Stimulated activated CD8-positive, alpha-beta memory T cell treated with anti-CD3 and anti-CD28 coated beads, Interleukin-4, amount 100 ng/mL, for 48 hours (primary cell): Measurements from ENCODE around the gene SP7.
"Not testable (repeated sequence)": the region's sequence is repeated elsewhere in the genome, so short reads cannot be mapped to it uniquely, and the experiment has no call there.

ENCODE experiments used
- DNase-seq: peaks from one replicate; pipeline ENCODE4 v3.0.0-alpha.2; 2020

Gene SP7

DNA sequence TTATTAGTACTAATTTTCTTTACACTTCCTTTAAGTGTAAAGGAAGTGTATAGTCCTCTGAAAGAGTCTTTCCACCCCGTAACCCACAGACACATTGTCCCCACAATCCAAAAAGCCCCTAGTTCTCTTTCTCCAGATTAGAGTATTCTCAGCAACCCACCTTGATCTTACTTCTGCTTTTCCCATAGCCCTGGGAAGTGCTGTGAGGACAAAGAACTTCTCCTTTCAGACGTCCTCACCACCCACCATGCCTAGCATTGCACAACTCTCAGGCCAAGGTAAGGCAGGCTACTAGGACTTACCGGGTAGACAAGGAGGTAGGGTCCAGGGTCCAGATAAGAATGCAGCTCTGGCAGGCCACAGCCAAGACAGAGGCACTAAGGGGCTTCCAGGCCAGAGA lies 22.2 kb downstream of the SP7 start:
- no peak for DNase-seq

GRCh38 chr12:53308276-53308675 lies 27.9 kb downstream of the SP7 start:
- no peak for DNase-seq

- no peak for DNase-seq
Measured at GRCh38 chr12:53306826-53307225, 29.3 kb downstream of the SP7 start.

DNA sequence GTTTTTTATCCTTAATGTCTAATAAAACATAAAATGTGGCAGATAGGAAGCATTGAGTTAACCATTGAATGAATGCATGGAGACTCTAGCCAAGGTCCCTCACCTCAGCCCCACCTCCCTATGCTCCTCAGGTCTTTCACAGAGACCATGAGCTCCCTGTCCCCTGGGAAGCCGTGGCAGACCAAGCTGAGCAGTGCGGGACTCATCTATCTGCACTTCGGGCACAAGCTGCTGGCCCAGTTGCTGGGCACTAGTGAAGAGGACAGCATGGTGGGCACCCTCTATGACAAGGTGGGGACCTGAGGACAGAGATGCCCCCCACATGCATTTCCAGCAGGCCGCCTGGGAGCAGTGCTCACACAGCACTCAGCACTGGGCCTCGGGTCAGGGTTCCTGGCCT lies 33.3 kb downstream of the SP7 start:
- no peak for DNase-seq

DNA sequence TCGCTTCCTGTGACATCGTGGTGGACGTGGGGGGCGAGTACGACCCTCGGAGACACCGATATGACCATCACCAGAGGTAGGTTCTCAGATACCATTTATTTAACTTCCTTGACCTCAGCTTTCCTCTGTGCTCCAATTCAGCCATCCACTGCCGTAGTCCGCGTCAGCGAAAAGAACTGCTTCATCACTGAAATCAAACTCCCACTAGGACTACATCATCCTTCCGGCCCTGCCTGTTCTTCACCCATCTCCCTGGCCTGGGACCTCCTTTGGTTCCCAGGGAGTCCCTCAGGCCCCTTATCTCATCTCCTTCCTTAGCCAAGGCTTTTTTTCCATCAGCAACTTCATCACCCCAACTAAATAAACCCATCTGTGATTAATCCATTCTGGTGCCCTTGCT lies 36.0 kb downstream of the SP7 start:
- DNase-seq: peak; percentile 46

DNA sequence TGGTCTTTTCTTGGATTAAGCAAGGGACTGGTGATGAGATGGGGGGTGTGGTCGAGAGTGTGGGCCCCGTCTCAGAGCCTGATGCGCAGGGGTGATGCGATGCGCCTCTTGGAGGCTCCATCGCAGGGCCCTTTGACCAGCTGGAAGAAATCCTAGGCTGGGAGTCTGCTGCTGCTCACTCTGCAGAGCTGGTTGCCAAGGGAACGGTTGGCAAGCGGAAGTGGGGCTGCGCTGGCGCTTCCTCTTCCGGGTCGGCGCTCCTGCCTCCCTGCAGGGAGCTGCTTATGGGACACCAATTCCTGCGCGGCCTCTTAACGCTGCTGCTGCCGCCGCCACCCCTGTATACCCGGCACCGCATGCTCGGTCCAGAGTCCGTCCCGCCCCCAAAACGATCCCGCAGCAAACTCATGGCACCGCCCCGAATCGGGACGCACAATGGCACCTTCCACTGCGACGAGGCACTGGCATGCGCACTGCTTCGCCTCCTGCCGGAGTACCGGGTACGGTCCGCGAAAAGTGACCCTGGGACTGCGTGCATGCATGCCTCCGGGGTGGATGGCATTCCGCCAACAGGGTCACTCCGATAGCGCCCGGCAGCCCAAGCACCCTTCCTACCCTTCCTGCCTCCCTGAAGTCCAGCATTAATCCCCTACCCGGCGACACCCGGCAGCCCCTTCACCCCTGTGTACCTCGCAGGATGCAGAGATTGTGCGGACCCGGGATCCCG lies 36.5 kb downstream of the SP7 start, which contains the start of gene MYG1:
Gene MYG1 (plus strand): TSS at position 242 of the 727 bp plus-strand sequence. CDS start 43 bp downstream, at position 285.
- DNase-seq: peak; percentile 90

- DNase-seq: peak; percentile 55
Measured at GRCh38 chr12:53299101-53299453, 37.1 kb downstream of the SP7 start.

DNA sequence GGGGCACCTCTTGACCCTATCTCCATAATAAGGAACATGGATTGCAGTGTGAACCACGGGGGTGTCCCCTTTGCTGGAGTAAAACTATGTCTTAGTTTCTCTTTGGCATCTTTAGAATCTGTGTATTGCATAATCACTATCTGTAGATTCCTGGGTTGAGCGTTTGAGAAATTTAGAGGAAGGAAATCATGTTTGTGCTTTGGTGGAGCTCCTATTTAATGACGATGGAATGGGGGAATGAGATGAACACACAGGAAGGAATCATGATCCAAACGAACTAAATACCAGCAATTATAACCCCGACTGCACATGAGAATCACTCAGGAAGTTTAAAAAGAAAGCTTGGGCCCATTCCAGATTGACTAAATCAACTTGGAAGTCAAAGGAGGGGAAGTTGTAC lies 38.0 kb downstream of the SP7 start:
- DNase-seq: no peak

GRCh38 chr12:53297106-53297505 lies 39.0 kb downstream of the SP7 start:
- DNase-seq: not testable (repeated sequence)

DNA sequence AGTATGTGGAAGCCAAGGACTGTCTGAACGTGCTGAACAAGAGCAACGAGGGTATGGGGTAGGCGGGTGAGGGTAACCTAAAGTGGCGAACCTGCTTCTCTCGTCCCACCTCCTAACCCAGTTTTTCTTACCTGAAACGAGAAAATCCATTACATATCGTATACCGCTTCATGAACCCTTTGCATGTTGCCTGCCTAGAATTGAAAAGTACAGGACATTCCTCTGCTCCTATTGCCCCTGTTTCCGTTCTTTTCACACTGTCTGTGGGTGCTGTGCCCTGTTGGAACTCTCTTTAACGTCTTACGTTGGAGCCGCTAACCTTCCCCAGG lies 40.3 kb downstream of the SP7 start:
- DNase-seq: no peak

DNA sequence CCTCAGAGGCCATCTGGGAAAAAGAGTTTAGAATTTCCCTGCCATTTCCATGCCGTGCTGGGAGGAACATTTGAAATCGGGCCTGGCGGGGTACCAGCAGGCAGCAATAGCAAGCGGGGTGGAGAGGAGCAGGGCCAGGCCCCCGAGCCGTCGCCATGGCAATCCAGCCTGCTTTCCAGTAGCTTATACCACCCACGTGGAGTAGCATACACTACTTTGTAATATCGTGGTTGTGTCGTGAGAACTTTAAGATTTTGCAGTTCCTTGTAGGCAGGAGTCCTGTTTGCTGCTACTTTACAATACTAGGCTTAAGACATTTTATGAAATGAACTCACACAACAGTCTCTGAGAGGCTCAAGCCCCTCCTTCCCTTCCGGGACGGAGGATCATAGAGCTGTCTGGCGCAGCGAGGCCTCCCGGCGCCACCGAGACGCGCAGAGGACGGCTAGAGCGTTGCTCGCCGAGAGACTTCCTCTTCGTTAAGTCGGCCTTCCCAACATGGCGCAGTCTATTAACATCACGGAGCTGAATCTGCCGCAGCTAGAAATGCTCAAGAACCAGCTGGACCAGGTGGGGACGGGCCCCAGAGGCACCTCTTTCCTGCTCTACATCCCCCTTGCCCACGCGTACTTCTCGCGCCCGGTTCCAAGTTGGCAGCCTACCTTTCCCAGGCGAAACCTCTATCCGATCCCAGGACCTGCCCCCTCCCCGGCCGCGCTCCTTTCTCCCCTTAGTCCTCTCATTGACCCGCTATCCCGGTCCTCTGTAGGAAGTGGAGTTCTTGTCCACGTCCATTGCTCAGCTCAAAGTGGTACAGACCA lies 40.9 kb downstream of the SP7 start, which contains the start of gene PFDN5:
Gene PFDN5 (plus strand): TSS at position 473 of the 821 bp plus-strand sequence. CDS start 26 bp downstream, at position 499.
- peak; percentile 87 for DNase-seq

GRCh38 chr12:53292426-53292825 lies 43.7 kb downstream of the SP7 start:
- no peak for DNase-seq

GRCh38 chr12:53290661-53291060 lies 45.5 kb downstream of the SP7 start:
- DNase-seq: peak; percentile 34

- DNase-seq: no peak
Measured at GRCh38 chr12:53289891-53290290, 46.3 kb downstream of the SP7 start.

GRCh38 chr12:53288322-53288721 lies 47.8 kb downstream of the SP7 start:
- DNase-seq: no peak

GRCh38 chr12:53287741-53288216 lies 48.4 kb downstream of the SP7 start:
- peak; percentile 74 for DNase-seq

DNA sequence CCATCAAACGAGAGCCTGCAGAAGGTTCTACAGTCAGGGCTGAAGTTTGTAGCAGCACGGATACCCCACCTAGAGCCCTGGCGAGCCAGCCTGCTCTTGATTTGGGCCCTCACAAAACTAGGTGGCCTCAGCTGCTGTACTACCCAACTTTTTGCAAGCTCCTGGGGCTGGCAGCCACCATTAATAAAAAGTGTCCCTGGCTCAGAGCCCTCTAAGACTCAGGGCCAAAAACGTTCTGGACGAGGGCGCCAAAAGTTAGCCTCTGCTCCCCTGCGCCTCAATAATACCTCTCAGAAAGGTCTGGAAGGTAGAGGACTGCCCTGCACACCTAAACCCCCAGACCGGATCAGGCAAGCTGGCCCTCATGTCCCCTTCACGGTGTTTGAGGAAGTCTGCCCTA lies 49.7 kb downstream of the SP7 start:
- DNase-seq: no peak

DNA sequence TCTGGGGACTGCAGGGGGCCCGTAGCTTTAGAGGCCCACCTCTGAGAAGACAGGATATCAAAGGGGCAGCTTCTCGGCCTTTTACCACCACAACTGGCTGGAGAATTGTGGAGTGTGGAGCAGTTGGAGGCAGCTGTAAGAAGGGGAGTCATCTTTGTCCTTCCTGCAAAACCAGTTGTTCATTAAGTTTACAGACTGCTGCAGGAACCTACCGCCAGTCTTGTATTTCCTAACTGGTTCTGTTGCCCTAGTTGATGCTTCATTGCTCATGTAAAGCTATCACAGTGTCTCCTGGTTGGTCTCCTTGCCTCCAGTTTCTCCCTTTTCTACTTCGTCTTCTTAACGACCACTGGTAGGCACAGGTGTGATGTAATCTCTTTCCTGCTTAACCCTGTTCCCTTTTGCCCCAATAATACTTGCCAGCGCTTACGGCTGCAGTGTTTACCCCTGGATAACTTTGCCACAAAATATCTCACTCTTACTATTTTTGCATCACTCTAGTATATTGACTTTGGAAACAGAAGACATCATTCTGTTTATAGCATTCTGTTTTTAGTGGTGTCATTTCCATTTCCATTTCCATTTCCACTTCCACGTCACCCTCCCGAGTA lies 56.2 kb downstream of the SP7 start:
- no peak for DNase-seq

DNA sequence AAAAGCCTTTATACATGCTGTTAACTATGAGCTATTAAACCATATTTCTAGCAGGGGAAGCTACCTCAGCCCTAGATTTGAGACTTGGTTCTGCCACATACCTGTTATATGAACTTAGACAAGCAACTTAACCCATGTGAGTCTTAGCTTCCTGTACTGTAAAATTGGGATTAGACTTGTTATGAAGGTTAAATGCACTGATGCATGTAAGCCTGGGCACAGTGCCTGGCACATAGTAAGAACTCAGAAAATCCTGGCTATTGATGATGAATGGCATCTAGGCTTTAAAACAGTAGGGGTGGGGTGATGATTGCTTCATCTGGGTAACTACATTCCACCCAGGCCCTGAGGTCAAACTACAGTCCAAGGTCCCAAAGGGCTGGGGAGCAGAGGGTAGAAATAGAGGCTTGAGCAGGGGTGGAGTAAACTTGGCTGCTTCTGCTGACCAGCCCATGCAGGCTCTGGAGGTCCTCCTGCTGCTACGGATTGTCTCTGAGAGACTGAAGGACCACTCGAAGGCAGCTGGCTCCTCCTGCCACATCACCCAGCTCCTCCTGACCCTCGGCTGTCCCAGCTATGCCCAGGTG lies 56.8 kb downstream of the SP7 start:
- DNase-seq: no peak

- no peak for DNase-seq
Measured at GRCh38 chr12:53277981-53278380, 58.2 kb downstream of the SP7 start.
